WI38 (cell line): ENCODE results near the gene ZNF74.

Experiments
- H3K4me3 ChIP-seq: 2 replicates; pipeline ENCODE4 v1.5.1; 2011; ENCODE audit warnings: low read depth, mild to moderate bottlenecking, control low read depth, low read length
- TF ChIP-seq, protein P1 (sequence below): IDR thresholded peaks from 2 replicates; pipeline ENCODE4 v1.5.1; 2012; ENCODE audit warnings: low read depth, mild to moderate bottlenecking, control low read depth, low read length

ZNF74 gene

DNA sequence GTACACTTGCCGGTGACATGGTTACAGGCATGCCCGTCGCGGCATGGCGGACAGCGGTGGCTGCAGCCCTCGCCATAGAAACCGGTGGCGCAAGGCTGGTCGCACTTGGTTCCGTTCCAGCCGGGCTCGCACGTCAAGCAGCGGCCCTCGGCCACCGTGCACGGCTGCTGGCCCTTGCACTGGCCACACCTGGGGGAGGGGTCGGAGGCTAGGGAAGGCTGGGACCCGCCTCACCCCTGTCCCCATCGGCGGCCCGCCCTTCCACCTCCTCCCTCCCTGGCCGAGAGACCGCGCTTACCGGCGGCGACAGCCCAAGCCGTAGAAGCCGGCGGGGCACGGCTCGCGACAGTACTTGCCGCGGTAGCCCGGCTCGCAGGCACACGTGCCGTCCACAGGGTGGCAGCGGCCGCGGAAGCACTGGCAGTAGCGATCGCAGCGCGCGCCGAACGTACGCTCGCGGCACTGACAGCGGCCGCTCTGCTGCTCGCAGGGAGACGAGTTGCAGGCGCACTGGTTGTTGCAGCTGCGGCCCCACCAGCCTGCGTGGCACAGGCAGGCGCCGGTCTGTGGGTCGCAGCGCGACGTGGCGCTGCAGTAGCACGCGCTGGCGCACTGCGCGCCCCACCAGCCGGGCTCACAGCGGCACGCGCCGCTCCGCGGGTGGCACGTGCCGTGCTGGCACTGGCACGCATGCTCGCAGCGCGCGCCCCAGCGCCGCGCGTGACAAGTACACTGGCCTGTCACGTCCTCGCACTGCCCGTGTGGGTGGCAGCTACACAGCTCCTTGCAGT lies 37.0 kb downstream of the ZNF74 start:
- no peak overlapping the region for H3K4me3 ChIP-seq

DNA sequence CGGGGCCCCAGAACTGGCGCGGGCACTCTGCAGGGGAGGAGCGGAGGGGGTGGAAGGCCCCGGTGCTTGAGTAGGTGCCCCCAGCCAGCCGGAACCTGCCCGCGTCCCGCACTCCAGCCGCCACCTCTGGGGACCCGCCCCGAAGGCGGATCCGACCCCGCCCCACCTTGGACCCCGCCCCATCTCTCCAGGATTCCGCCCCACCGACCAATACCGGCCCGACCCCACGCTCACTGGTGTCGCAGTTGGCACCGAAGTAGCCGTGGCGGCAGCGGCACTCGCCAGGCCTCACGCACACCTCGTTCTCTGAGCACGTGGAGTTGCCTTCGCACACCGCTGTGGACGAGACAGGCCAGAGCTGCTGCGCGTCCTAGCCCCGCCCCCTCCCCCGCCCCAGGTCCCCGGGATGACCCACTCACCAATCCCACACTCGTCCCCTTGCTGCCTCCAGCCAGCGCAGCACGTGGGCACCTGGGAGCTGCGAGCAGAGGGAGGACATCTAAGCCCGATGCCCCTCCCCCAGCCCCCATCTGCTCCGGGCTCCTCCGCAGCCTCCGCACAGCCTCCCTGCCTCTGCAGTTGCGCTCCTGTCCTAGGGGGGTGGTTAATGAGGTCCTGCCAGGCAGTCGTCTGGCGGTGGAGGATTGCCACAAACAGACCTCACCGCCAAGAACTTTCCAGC lies 37.7 kb downstream of the ZNF74 start:
- TF ChIP-seq, protein P1, sequence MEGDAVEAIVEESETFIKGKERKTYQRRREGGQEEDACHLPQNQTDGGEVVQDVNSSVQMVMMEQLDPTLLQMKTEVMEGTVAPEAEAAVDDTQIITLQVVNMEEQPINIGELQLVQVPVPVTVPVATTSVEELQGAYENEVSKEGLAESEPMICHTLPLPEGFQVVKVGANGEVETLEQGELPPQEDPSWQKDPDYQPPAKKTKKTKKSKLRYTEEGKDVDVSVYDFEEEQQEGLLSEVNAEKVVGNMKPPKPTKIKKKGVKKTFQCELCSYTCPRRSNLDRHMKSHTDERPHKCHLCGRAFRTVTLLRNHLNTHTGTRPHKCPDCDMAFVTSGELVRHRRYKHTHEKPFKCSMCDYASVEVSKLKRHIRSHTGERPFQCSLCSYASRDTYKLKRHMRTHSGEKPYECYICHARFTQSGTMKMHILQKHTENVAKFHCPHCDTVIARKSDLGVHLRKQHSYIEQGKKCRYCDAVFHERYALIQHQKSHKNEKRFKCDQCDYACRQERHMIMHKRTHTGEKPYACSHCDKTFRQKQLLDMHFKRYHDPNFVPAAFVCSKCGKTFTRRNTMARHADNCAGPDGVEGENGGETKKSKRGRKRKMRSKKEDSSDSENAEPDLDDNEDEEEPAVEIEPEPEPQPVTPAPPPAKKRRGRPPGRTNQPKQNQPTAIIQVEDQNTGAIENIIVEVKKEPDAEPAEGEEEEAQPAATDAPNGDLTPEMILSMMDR: no peak
- no peak overlapping the region for H3K4me3 ChIP-seq

More for the DNA sequence above, 37.0 kb downstream of the ZNF74 start:
- TF ChIP-seq, protein P1: no peak

DNA sequence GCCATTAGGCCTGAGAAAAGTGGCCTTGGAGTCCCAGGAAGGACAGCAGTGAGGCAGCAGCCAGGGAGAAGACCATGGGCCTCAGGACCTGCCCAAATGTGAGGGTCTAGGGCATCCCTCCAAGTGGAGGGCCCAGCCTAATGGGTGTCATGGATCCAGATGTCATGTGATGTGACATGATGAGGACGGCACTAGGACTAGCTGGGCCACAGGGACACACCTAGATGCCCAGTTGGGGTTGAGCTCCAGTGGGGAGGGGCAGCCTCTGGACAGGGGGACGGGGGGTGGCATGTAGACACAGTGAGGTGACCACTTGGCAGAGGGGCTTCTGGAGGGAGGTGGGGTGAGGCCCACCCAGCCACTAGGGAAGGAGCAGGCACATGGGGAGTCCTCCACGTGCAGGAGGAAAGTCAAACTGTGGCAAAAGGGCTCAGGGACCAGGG lies 38.3 kb downstream of the ZNF74 start:
- TF ChIP-seq, protein P1: no peak
- H3K4me3 ChIP-seq: no peak overlapping the region

DNA sequence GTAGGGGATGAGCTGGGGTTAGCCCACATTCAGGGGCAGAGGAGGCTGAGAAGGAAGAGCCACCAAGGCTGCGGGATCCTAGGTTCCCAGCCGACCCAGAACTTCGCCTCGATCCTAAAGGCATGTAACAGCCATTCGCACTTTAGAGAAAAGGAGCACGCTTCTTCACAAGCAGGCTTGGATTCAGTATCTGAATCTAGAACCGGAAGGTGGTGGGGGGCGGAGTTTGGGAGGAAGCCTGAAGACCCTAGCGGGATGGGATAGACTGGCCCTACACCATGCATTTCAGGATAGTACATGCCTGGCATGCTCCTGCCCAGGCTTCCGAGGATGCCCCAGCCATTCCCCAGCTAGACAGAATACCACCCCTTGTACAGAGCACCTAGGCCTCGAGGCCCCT lies 39.2 kb downstream of the ZNF74 start:
- TF ChIP-seq, protein P1: no peak

DNA sequence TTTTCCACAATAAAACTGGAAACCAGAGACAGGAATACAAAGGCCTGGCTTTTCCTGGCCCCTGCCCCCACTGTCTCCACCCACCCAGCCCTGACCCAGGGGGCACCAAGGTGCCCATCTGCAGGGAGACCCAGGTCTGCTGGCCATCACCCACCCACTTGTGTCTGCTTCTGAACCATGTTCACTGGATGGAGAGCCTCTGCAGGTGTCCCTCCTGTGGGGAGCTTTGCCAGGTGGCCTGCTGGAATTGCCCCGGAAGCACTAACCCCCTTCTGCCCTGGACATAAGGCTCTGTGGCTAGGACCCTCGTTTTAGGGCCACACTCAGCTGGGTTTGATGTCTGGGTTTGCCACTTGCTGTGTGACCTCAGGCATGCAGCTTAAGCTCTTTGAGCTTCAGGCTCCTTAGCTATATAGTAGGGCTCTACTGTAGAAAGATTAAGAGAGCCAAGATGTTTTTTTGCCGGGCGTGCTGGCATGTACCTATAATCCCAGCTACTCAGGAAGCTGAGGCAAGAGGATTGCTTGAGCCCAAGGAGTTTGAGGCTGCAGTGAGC lies 39.8 kb downstream of the ZNF74 start:
- TF ChIP-seq, protein P1: no peak
- no peak overlapping the region for H3K4me3 ChIP-seq

More for the DNA sequence above, 39.2 kb downstream of the ZNF74 start:
- no peak overlapping the region for H3K4me3 ChIP-seq

DNA sequence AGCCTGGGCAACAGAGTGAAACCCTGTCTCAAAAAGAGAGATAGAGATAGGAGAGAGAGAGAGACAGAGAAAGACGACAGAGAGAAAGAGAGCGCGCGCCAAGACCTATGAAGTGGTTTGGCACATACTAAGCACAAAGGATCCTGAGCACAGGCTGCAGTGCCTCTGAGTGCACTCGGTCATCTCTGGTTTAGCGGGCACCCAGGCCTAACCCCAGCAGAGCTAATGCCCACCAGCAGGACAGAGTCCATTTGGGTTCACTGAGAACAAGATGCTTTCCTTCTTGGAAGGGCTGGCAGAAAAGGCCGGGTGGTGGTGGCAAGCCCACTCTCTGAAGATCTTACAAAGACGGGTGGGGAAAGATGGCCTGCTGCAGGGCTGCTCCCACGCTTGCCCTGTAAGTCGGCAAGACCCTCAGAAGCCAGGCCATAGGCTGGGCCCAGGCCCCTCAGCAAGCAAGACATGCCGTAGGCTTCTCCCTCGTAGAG lies 40.4 kb downstream of the ZNF74 start:
- TF ChIP-seq, protein P1: no peak
- H3K4me3 ChIP-seq: no peak overlapping the region

DNA sequence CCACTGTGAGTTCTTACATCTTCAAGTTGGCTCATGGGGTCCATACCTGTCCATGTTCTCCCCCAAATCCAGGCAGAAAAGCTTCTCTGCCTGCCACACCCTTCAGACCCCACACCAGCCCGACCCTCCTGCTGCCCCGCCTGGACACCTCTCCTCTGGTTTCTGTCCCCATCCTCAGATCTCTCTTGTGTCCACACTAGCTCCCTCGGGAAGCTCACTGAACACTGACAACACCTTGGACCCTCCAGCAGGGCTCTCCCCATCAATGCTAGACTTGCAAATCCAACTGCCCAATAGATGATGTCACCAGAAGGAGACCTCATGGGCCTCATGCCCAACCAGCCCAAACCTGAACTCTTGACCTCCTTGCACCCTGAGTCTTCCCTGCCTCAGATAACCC lies 40.8 kb downstream of the ZNF74 start:
- TF ChIP-seq, protein P1: no peak
- no peak overlapping the region for H3K4me3 ChIP-seq
